Measurements from ENCODE around the gene TMEM200A.

DNA sequence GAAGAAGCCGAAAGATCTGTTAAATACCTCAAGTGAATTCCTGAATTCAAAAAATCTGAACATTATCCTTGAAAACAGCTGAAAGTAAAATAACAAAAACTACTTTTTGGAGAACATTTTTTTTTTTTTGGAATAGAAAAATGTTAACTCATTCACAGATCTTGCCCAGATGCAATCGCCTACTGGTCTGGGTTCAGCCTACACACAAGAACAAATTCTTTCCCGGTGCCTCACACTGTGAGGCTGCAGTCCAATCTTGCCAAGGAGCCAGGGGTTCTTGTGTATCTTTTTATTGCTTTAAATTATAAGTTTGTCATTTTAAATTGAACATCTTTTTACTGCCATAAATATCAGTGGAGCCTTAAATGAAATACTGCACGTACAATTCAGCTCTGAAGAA, 41.2 kb upstream of the TMEM200A start:
- TF ChIP-seq, protein P1, sequence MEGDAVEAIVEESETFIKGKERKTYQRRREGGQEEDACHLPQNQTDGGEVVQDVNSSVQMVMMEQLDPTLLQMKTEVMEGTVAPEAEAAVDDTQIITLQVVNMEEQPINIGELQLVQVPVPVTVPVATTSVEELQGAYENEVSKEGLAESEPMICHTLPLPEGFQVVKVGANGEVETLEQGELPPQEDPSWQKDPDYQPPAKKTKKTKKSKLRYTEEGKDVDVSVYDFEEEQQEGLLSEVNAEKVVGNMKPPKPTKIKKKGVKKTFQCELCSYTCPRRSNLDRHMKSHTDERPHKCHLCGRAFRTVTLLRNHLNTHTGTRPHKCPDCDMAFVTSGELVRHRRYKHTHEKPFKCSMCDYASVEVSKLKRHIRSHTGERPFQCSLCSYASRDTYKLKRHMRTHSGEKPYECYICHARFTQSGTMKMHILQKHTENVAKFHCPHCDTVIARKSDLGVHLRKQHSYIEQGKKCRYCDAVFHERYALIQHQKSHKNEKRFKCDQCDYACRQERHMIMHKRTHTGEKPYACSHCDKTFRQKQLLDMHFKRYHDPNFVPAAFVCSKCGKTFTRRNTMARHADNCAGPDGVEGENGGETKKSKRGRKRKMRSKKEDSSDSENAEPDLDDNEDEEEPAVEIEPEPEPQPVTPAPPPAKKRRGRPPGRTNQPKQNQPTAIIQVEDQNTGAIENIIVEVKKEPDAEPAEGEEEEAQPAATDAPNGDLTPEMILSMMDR (IDR thresholded peaks at IDR 0.05 in 8 of 11, conservative IDR thresholded peaks at IDR 0.05 in 3 of 11) = no peak
- TF ChIP-seq POLR2AphosphoS5 (IDR thresholded peaks at IDR 0.05) (no peak), POLR2A (IDR thresholded peaks at IDR 0.05) (no peak)

Data from spleen (tissue), 7 donors.